Ecto neural progenitor cell (in vitro differentiated cells): ENCODE results near the gene BNC1.
A peak's percentile ranks its signal among the peaks of the same experiment; 100 is the strongest.
"Not testable (repeated sequence)": the region's sequence is repeated elsewhere in the genome, so short reads cannot be mapped to it uniquely, and the experiment has no call there.

Experiments
- DNase-seq: peaks from one replicate; pipeline ENCODE4 v3.0.0-alpha.2; 2018; ENCODE audit warnings: low spot score

The BNC1 gene

GRCh38 chr15:83248151-83249029 lies 36.1 kb downstream of the BNC1 start:
- DNase-seq = peak; percentile 57

DNA sequence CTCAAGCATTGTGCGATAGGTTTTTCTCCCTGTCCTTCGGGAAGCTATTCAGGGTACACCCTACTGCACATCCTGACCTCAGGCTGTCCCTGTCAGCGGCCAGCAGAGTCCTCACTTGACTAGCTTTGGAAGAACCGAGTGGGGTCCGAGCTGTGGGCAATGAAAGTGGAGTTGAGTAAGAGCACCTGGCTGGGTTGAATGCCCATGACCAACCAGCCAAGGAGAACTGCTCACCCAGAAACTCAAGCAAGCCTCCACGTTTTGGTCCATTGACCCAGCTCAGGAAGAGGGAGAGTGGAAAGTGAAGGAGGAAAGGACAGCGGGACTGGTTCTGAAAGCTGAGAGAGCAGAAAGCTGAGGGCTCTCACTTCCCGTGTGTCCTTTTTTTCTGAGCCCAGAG lies 40.8 kb downstream of the BNC1 start:
- no peak for DNase-seq

DNA sequence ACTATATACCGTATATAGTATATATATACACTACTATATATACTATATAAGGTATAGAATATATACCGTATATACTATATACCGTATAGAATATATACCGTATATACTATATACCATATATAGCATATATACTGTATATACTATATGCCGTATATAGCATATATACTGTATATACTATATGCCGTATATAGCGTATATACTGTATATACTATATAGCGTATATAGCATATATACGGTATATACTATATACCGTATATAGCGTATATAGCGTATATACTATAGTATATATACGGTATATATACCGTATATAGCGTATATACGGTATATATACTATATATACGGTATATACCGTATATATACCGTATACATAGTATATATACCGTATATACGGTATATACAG lies 54.2 kb downstream of the BNC1 start:
- no peak for DNase-seq

GRCh38 chr15:83225449-83225848 lies 59.0 kb downstream of the BNC1 start:
- no peak for DNase-seq

DNA sequence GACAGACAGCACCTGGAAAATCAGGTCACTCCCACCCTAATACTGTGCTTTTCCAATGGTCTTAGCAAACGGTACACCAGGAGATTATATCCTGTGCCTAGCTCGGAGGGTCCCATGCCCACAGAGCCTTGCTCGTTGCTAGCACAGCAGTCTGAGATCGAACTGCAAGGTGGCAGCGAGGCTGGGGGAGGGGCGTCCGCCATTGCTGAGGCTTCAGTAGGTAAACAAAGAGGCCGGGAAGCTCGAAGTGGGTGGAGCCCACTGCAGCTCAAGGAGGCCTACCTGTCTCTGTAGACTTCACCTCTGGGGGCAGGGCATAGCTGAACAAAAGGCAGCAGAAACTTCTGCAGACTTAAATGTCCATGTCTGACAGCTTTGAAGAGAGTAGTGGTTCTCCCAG lies 62.7 kb downstream of the BNC1 start:
- DNase-seq = not testable (repeated sequence)

DNA sequence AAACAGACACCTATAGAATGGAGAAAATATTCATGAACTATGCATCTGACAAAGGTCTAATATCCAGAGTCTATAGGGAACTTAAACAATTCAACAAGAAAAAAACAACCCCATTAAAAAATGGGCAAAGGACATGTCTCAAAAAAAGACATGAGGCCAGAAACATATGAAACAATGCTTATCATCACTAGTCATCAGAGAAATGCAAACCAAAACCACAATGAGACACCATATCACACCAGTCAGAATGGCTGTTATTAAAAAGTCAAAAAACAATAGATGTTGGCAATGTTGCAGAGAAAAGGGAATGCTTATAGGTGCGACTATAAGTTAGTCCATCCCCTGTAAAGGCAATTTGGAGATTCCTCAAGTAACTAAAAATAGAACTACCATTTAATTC lies 65.4 kb downstream of the BNC1 start:
- no peak for DNase-seq

DNA sequence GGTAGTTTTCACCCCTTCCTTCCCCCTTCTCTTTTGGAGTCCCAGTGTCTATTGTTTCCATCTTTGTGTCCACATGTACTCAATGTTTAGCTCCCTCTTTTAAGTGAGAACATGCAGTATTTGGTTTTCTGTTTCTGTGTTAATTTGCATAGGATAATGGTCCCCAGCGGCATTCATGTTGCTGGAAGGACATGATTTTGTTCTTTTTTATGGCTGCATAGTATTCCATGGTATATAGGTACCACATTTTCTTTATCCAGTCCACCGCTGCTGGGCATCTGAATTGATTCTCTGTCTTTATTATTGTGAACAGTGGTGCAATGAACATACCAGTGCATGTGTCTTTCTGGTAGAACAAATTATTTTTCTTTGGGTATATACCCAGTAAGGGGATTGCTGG lies 69.2 kb downstream of the BNC1 start:
- no peak for DNase-seq

DNA sequence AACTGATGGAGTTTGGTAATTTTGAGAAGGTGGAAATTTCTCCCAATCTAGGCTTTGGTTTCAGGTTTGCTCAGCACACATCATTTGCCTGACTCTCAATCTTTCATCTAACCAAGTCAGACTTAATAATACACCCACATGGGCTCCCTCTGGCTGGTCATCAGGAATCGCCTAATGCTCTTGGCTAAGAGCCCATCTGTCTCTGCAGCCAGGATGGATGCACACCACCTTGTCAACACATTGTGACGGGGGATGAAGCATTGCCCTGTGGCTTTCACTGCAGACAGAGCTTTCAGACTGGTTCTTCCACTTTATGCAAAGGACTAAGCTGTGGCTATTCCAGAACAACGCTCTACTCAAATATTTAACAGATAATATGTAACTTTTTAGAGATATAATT lies 73.8 kb downstream of the BNC1 start:
- DNase-seq = no peak

GRCh38 chr15:83209333-83209732 lies 75.1 kb downstream of the BNC1 start:
- no peak for DNase-seq

GRCh38 chr15:83208367-83208661 lies 76.2 kb downstream of the BNC1 start:
- no peak for DNase-seq

GRCh38 chr15:83207660-83208366 lies 76.7 kb downstream of the BNC1 start, which contains the start of gene HDGFL3:
HDGFL3 (minus strand) TSS chr15:83207823; CDS start chr15:83207414, 409 bp downstream.
- peak; percentile 87 for DNase-seq

DNA sequence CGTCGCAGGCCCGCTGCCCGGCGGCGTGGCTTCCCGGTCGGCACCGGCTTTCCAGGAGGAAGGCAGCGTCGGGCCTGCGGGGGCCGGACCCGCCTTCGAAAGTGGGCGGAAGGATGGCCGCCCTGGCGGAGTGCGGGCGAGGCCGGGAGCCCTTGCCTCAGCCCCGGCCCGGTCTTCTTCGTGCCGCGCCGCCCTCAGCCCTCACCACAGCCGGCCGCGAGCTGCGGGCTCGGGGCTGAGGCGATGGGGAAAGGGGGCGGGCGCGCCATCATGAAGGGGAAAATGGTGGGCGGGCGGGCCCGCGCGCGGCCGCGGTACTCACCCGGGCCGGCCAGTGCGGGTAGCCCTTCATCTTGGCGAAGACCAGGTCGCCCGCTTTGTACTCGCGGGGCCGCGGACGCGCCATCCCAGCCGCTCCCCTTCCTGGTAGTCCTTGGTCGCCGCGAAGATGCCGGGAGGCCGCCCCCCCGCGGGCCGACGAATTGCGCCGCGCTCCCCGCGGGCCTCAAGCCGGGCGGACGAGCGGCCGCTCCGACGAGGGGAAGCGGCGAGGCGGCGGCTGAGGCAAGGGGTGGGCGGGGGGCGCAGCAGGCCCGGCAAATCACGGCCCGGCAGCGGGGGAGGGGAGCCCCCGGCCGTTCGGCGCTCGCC lies 77.3 kb downstream of the BNC1 start:
- DNase-seq = peak; percentile 74

GRCh38 chr15:83206526-83207008 lies 77.9 kb downstream of the BNC1 start:
- peak; percentile 45 for DNase-seq
